8988T (cell line): Measurements from ENCODE around the gene SAP25.
"Not testable (repeated sequence)": the region's sequence is repeated elsewhere in the genome, so short reads cannot be mapped to it uniquely, and the experiment has no call there.

Experiments
- DNase-seq: peaks from one replicate; pipeline ENCODE4 v3.0.0; 2011

SAP25 gene

GRCh38 chr7:100528108-100528866 is 45.4 kb downstream of the SAP25 start:
- not testable (repeated sequence) for DNase-seq

DNA sequence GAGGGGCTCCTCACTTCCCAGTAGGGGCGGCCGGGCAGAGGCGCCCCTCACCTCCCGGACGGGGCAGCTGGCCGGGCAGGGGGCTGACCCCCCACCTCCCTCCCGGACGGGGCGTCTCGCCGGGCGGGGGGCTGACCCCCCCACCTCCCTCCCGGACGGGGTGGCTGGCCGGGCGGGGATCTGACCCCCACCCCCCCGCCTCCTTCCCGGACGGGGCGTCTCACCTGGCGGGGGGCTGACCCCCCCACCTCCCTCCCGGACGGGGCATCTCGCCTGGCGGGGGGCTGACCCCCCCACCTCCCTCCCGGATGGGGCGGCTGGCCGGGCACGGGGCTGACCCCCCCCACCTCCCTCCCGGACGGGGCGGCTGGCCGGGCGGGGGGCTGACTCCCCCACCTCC is 50.5 kb downstream of the SAP25 start:
- not testable (repeated sequence) for DNase-seq
